Measurements from ENCODE around the gene TNIP3. TPM values are rescaled to one million over a fixed set of nuclear protein-coding genes. Genes with fewer than 3 reads are reported as not detected.

Gene TNIP3
- polyA plus RNA-seq, 1 donor (not counting 4 experiments of a cell fraction or from before 2014, with no cell fraction given) = 0.04 TPM

- dilution Hi-C loops (cut with MboI; ENCODE audit: extremely low pct_ligation_motif_present, low sequenced_read_pairs) = no loop called here
- FAIRE-seq = no peak
Observed at GRCh38 chr4:121191361-121191760, 27.2 kb upstream of the TNIP3 start.

GRCh38 chr4:121190389-121190788 lies 26.3 kb upstream of the TNIP3 start:
- no peak for FAIRE-seq
- TF ChIP-seq EZH2 (IDR thresholded peaks at IDR 0.05; ENCODE audit: low read length) (no peak), CTCF (optimal IDR thresholded peaks at IDR 0.05 in 1 of 3, IDR thresholded peaks at IDR 0.05 in 1 of 3, conservative IDR thresholded peaks at IDR 0.05 in 1 of 3; ENCODE audit: extremely low read depth in 1 of 3, insufficient read depth in 2 of 3, low read length in 3 of 3) (no peak)
- no peak for DNase-seq (ENCODE audit: low read depth, low spot score)
- H3K9me1 ChIP-seq (ENCODE audit: control insufficient read depth, extremely low read depth, insufficient read depth, low read length) = no peaks in the 10 kb centered on the region
- no peak overlapping the region for H3K9ac ChIP-seq (ENCODE audit: control insufficient read depth, extremely low read depth, insufficient read depth, low read length)
- no peaks in the 10 kb centered on the region for H3K9me3 ChIP-seq (ENCODE audit: control insufficient read depth, low read depth, low read length)
- H2AFZ ChIP-seq (ENCODE audit: control insufficient read depth, low read length) = no peak overlapping the region
- no peaks in the 10 kb centered on the region for H3K4me1 ChIP-seq (ENCODE audit: control insufficient read depth, extremely low read depth, insufficient read depth, low read length)
- H3K4me2 ChIP-seq (ENCODE audit: control insufficient read depth, extremely low read depth, insufficient read depth, low read depth, low read length) = no peak overlapping the region
- H4K20me1 ChIP-seq (ENCODE audit: control insufficient read depth, extremely low read depth, insufficient read depth, low read length) = no peaks in the 10 kb centered on the region
- H3K36me3 ChIP-seq (ENCODE audit: control insufficient read depth in 2 of 2, extremely low read depth in 1 of 2, insufficient read depth in 2 of 2, low read length in 2 of 2) = no peaks in the 10 kb centered on the region
- dilution Hi-C loops (cut with MboI; ENCODE audit: extremely low pct_ligation_motif_present, low sequenced_read_pairs) = no loop called here
- no peaks in the 10 kb centered on the region for H3K27me3 ChIP-seq (ENCODE audit: control insufficient read depth, extremely low read depth, insufficient read depth, low read length)
- H3K79me2 ChIP-seq (ENCODE audit: control insufficient read depth, insufficient read depth, low read length) = no peaks in the 10 kb centered on the region
- no peak overlapping the region for H3K4me3 ChIP-seq (ENCODE audit: control insufficient read depth in 2 of 3, extremely low read depth in 1 of 3, insufficient read depth in 2 of 3, low read depth in 1 of 3, low read length in 3 of 3)
- H3K27ac ChIP-seq (ENCODE audit: control insufficient read depth, insufficient read depth, low read length) = no peak overlapping the region

More at GRCh38 chr4:121191361-121191760, 27.2 kb upstream of the TNIP3 start:
- H3K9ac ChIP-seq (ENCODE audit: control insufficient read depth, extremely low read depth, insufficient read depth, low read length) = no peak overlapping the region
- H3K36me3 ChIP-seq (ENCODE audit: control insufficient read depth in 2 of 2, extremely low read depth in 1 of 2, insufficient read depth in 2 of 2, low read length in 2 of 2) = no peaks in the 10 kb centered on the region
- no peak for DNase-seq (ENCODE audit: low read depth, low spot score)
- H3K79me2 ChIP-seq (ENCODE audit: control insufficient read depth, insufficient read depth, low read length) = no peaks in the 10 kb centered on the region
- no peaks in the 10 kb centered on the region for H3K9me1 ChIP-seq (ENCODE audit: control insufficient read depth, extremely low read depth, insufficient read depth, low read length)
- H2AFZ ChIP-seq (ENCODE audit: control insufficient read depth, low read length) = no peak overlapping the region
- no peak for TF ChIP-seq CTCF (optimal IDR thresholded peaks at IDR 0.05 in 1 of 3, IDR thresholded peaks at IDR 0.05 in 1 of 3, conservative IDR thresholded peaks at IDR 0.05 in 1 of 3; ENCODE audit: extremely low read depth in 1 of 3, insufficient read depth in 2 of 3, low read length in 3 of 3)
- TF ChIP-seq EZH2 (IDR thresholded peaks at IDR 0.05; ENCODE audit: low read length) = no peak
- H3K27ac ChIP-seq (ENCODE audit: control insufficient read depth, insufficient read depth, low read length) = no peak overlapping the region
- H3K4me1 ChIP-seq (ENCODE audit: control insufficient read depth, extremely low read depth, insufficient read depth, low read length) = no peaks in the 10 kb centered on the region
- H3K4me3 ChIP-seq (ENCODE audit: control insufficient read depth in 2 of 3, extremely low read depth in 1 of 3, insufficient read depth in 2 of 3, low read depth in 1 of 3, low read length in 3 of 3) = no peak overlapping the region
- H4K20me1 ChIP-seq (ENCODE audit: control insufficient read depth, extremely low read depth, insufficient read depth, low read length) = no peaks in the 10 kb centered on the region
- no peak overlapping the region for H3K4me2 ChIP-seq (ENCODE audit: control insufficient read depth, extremely low read depth, insufficient read depth, low read depth, low read length)
- H3K9me3 ChIP-seq (ENCODE audit: control insufficient read depth, low read depth, low read length) = no peaks in the 10 kb centered on the region
- no peaks in the 10 kb centered on the region for H3K27me3 ChIP-seq (ENCODE audit: control insufficient read depth, extremely low read depth, insufficient read depth, low read length)

All from keratinocyte (primary cell).